ENCODE data around the gene DOCK9. TPM values are rescaled to one million over a fixed set of nuclear protein-coding genes. Genes with fewer than 3 reads are reported as not detected.

DOCK9 gene
- total RNA-seq, 4 donors from 2014 or later: 79.1 to 197 (median 107) TPM

DNA sequence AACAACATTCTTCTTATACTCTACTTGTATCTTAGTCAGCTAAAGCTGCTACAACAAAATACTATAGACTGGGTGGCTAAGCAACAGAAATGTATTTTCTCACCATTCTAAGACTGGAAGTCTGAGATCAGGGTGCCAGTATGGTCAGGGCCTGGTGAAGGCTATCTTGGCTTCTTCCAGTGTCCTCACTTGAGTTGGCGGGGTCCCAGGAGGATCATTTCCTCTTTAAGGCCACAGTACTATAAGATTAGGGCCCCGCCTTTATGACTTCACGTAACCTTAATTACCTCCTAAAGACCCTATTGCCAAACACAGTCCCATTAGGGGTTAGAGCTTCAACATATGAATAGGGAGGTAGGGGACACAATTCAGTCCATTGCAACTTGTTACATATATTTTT is 30.7 kb upstream of the DOCK9 start:
- H3K9me3 ChIP-seq: no peaks in the 10 kb centered on the region
- TF ChIP-seq, protein P1, sequence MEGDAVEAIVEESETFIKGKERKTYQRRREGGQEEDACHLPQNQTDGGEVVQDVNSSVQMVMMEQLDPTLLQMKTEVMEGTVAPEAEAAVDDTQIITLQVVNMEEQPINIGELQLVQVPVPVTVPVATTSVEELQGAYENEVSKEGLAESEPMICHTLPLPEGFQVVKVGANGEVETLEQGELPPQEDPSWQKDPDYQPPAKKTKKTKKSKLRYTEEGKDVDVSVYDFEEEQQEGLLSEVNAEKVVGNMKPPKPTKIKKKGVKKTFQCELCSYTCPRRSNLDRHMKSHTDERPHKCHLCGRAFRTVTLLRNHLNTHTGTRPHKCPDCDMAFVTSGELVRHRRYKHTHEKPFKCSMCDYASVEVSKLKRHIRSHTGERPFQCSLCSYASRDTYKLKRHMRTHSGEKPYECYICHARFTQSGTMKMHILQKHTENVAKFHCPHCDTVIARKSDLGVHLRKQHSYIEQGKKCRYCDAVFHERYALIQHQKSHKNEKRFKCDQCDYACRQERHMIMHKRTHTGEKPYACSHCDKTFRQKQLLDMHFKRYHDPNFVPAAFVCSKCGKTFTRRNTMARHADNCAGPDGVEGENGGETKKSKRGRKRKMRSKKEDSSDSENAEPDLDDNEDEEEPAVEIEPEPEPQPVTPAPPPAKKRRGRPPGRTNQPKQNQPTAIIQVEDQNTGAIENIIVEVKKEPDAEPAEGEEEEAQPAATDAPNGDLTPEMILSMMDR (IDR thresholded peaks at IDR 0.05): no peak
- no peaks in the 10 kb centered on the region for H3K27me3 ChIP-seq
- intact Hi-C loops (cut with DNase I; ENCODE audit: low total_unique reads): no loop called here
- H3K27ac ChIP-seq: no peak overlapping the region
- no peak overlapping the region for H3K4me3 ChIP-seq
- no peaks in the 10 kb centered on the region for H3K36me3 ChIP-seq
- no peak for DNase-seq
- H3K4me1 ChIP-seq: no peaks in the 10 kb centered on the region

- Histone ChIP-seq H3K27ac (no peak overlapping the region), H3K4me1 (no peaks in the 10 kb centered on the region), H3K9me3 (no peaks in the 10 kb centered on the region), H3K4me3 (no peak overlapping the region), H3K27me3 (no peaks in the 10 kb centered on the region), H3K36me3 (no peaks in the 10 kb centered on the region)
- intact Hi-C loops (cut with DNase I; ENCODE audit: low total_unique reads): no loop called here
- DNase-seq: no peak
- no peak for TF ChIP-seq POLR2A (IDR thresholded peaks at IDR 0.05)
- TF ChIP-seq, protein P1 (IDR thresholded peaks at IDR 0.05): no peak
These were observed 29.6 kb upstream of the DOCK9 start for GRCh38 chr13:99007414-99007986.

DNA sequence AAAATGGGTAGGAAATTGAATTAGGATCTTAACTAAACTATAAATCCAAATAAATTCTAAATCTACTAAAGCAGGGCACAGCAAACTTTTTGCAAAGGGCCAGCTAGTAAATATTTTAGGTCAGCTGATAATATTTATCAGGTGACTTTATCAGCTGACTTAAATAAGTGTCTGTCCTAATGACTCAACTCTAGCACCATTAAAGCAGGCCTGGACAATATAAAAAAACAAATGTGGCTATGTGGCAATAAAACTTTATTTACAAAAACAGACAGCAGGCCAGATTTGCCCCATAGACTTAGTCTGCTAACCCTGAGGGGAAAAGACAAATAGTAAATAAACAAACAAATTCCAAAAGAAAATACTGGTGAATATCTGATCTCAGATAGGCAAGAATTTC is 27.7 kb upstream of the DOCK9 start:
- Histone ChIP-seq H3K36me3 (no peaks in the 10 kb centered on the region), H3K9me3 (no peaks in the 10 kb centered on the region), H3K4me3 (no peak overlapping the region), H3K27ac (no peak overlapping the region), H3K4me1 (no peaks in the 10 kb centered on the region), H3K27me3 (no peaks in the 10 kb centered on the region)
- no peak for DNase-seq
- no peak for TF ChIP-seq POLR2A (IDR thresholded peaks at IDR 0.05)
- TF ChIP-seq, protein P1 (IDR thresholded peaks at IDR 0.05): no peak
- intact Hi-C loops (cut with DNase I; ENCODE audit: low total_unique reads): no loop called here

DNA sequence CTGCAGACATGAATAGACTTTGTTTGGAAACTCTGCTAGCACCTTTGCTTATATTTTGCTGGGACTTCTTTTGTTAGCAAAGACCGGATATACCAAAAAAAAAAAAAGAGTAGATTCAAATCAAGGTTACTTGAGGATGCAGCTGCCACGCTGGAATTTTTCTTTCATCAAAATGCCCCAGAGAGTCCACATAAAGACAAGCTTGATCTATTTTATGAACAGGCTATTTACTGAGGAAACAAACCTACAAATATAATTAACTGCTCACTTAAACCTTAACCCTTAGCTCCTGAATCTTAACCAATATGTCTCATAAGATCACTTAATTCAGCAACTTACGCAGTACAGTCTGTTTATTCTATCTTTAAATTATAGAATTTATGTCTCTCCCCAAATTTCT is 27.1 kb upstream of the DOCK9 start:
- H3K27me3 ChIP-seq: no peaks in the 10 kb centered on the region
- no peaks in the 10 kb centered on the region for H3K9me3 ChIP-seq
- H3K4me1 ChIP-seq: peaks cover 0 to 5% of the 10 kb centered on the region in 2 donors
- DNase-seq: no peak
- intact Hi-C loops (cut with DNase I; ENCODE audit: low total_unique reads): no loop called here
- TF ChIP-seq, protein P1 (IDR thresholded peaks at IDR 0.05): no peak
- TF ChIP-seq POLR2A (IDR thresholded peaks at IDR 0.05): no peak
- no peak overlapping the region for H3K4me3 ChIP-seq
- no peaks in the 10 kb centered on the region for H3K36me3 ChIP-seq
- no peak overlapping the region for H3K27ac ChIP-seq

- no peak for TF ChIP-seq POLR2A (IDR thresholded peaks at IDR 0.05)
- TF ChIP-seq, protein P1 (IDR thresholded peaks at IDR 0.05): no peak
- no peaks in the 10 kb centered on the region for H3K27me3 ChIP-seq
- H3K36me3 ChIP-seq: no peaks in the 10 kb centered on the region
- no peaks in the 10 kb centered on the region for H3K9me3 ChIP-seq
- peaks cover 0 to 6% of the 10 kb centered on the region in 2 donors for H3K4me1 ChIP-seq
- intact Hi-C loops (cut with DNase I; ENCODE audit: low total_unique reads): no loop called here
- H3K27ac ChIP-seq: no peak overlapping the region
- H3K4me3 ChIP-seq: no peak overlapping the region
- no peak for DNase-seq
These were observed 26.1 kb upstream of the DOCK9 start for GRCh38 chr13:99003851-99004471.

Measured in uterus (tissue), 4 donors.